Common myeloid progenitor, CD34-positive (primary cell): Measurements from ENCODE around the gene PIH1D2. TPM values are rescaled to one million over a fixed set of nuclear protein-coding genes. Genes with fewer than 3 reads are reported as not detected.

Source experiments
- CTCF ChIA-PET: fragments of 350-600 bp; sonication (Branson Sonifier 250); formaldehyde crosslinking; loops from one replicate; lab custom pipeline; 2021; ENCODE audit warnings: antibody characterized with exemption; lab: Charles Lee
- POLR2A ChIA-PET: fragments of 350-600 bp; sonication (Branson Sonifier 250); formaldehyde crosslinking; loops from one replicate; lab custom pipeline; 2021; ENCODE audit warnings: antibody characterized with exemption; lab: Charles Lee
- DNase-seq, 3 donors: peaks; one replicate each; pipeline versions ENCODE4 v3.0.0 to v3.0.0-alpha.2; 2013
- H3K27ac ChIP-seq, 2 experiments: 1 replicate in 1 of 2; 2 replicates in 1 of 2; pipeline ENCODE4 v1.7.0; 2013; ENCODE audit warnings: inconsistent platforms in 2 of 2, low read length in 2 of 2, mild to moderate bottlenecking in 2 of 2, low read depth in 1 of 2, moderate library complexity in 1 of 2; ENCODE audit not compliant: severe bottlenecking in 2 of 2, insufficient read depth in 1 of 2, poor library complexity in 1 of 2
- H3K27me3 ChIP-seq, 5 experiments: replicated peaks in 2 of 5; 1 replicate in 3 of 5; 2 replicates in 2 of 5; pipeline versions ENCODE4 v1.6.1 to v1.7.0; 2013; ENCODE audit warnings: low read length in 4 of 5, mild to moderate bottlenecking in 2 of 5, moderate library complexity in 2 of 5, inconsistent platforms in 1 of 5; ENCODE audit not compliant: insufficient read depth in 5 of 5, control insufficient read depth in 4 of 5
- H3K36me3 ChIP-seq, 4 experiments: 1 replicate in 2 of 4; 2 replicates in 2 of 4; pipeline versions ENCODE4 v1.6.1 to v1.7.0; 2013; ENCODE audit warnings: low read length in 3 of 4, control low read depth in 1 of 4, mild to moderate bottlenecking in 1 of 4; ENCODE audit not compliant: control insufficient read depth in 4 of 4, insufficient read depth in 4 of 4
- H3K4me1 ChIP-seq, 4 experiments: 1 replicate in 3 of 4; 2 replicates in 1 of 4; pipeline versions ENCODE4 v1.6.1 to v1.7.1; 2013; ENCODE audit warnings: low read length in 3 of 4, mild to moderate bottlenecking in 3 of 4, control low read depth in 1 of 4, inconsistent platforms in 1 of 4, moderate library complexity in 1 of 4; ENCODE audit not compliant: control insufficient read depth in 4 of 4, insufficient read depth in 4 of 4; ENCODE audit errors: control extremely low read depth in 1 of 4
- H3K4me3 ChIP-seq, 7 experiments: 1 replicate in 4 of 7; 2 replicates in 3 of 7; pipeline versions ENCODE4 v1.5.1 to v1.7.0; 2013; ENCODE audit warnings: mild to moderate bottlenecking in 7 of 7, low read length in 6 of 7, moderate library complexity in 6 of 7, inconsistent platforms in 2 of 7, low read depth in 2 of 7, control low read depth in 1 of 7; ENCODE audit not compliant: insufficient read depth in 4 of 7, control insufficient read depth in 1 of 7; ENCODE audit errors: extremely low read depth in 1 of 7
- H3K9me3 ChIP-seq, 5 experiments: 1 replicate in 4 of 5; 2 replicates in 1 of 5; pipeline versions ENCODE4 v1.6.1 to v1.7.1; 2013; ENCODE audit warnings: low read length in 4 of 5, mild to moderate bottlenecking in 2 of 5, inconsistent platforms in 1 of 5, low read depth in 1 of 5, moderate library complexity in 1 of 5; ENCODE audit not compliant: control insufficient read depth in 4 of 5, insufficient read depth in 2 of 5; ENCODE audit errors: control extremely low read depth in 1 of 5
- WGBS: methylation state at CpG from one replicate; pipeline ENCODE4 v1.1.5; 2013; ENCODE audit not compliant: insufficient coverage; 5-methylcytosine and 5-hydroxymethylcytosine counted together
- polyA plus RNA-seq: library from polyadenylated mRNA; unstranded; fragments of 120-200 nt; gene quantifications from one replicate; pipeline ENCODE4 v1.2.1, GENCODE V29; 2013

PIH1D2 gene, protein sequence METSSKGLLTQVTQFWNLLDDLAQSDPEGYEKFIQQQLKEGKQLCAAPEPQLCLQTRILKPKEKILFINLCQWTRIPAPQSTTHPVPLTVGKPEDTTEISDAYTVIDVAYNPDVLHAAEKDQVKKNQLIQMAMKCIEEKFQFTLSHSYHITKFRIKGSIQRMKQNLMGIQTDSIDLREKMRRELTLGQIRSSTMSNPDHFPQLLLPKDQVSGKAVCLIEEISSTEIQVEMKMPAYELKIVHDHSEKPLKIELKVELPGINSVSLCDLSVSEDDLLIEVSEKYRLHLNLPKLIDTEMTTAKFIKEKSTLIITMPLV
- 1.5 TPM for polyA plus RNA-seq

DNA sequence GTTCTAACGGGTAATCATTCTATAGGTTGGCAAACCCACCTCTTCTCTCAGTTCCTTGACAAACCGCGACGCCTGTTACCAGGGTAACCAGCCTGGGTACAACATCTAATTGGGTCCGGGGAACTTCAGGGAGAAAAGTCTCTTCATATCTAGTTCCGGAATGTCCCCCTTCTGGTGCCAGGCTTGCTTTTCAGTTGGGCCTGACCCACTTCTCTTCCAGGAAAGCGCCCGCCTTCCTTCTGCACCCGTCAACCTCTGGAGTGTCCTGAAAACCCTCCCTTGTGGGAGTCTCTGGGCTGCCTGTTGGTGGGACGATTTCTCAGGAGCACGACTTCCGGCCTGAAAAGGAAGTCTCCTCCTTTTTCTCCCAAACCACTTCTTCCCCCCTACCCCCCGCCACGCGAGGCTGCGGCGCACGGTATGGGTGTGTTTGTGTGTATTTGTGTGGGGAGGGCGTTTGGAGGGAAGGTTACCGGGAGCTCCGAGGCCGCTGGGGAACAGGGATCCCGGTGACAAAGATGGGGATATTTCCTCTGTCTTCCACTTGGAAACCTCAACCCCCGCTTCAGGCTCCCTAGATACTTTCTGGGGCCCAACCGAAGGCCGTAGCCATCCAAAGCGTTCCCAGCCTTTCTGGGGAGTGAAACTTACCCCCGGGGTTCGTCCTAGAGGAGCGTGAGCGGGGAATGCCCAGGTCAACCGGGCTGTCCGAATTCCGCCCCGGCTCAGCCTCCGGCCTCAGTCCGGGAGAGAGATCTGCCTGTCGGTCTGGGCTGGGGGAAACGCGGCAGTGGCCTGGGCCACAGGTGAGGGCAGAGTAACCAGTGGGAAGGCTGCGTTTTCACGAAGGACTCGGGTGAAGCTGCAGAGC is at the start of gene PIH1D2, which contains the start of gene NKAPD1:
Gene PIH1D2, minus strand, starts transcription at position 77 of the 871 bp plus-strand sequence. CDS start 843 bp downstream, outside the sequence.
Gene NKAPD1, plus strand, starts transcription at position 359 of the 871 bp plus-strand sequence. CDS start 1,276 bp downstream, outside the sequence.
- peaks cover 7 to 17% (median 12%) of the 10 kb centered on the region in 4 experiments for H3K4me1 ChIP-seq
- peaks cover 7 to 25% (median 18%) of the 10 kb centered on the region in 4 experiments for H3K36me3 ChIP-seq
- WGBS: under 1% methylated on average over 31 of the region's 43 CpGs
- H3K9me3 ChIP-seq: no peaks in the 10 kb centered on the region
- CTCF ChIA-PET: interaction anchor here (1.1 to 1.6 kb wide), 4 partner anchors 11 to 30 kb away, joined by 3 to 6 read pairs (median 3); partner anchors contain the start of genes SDHD and TIMM8B
- peak within 1 kb of the TSS; percentile 70 to 99 (median 94) for H3K4me3 ChIP-seq
- H3K27me3 ChIP-seq: no peaks in the 10 kb centered on the region
- POLR2A ChIA-PET: no interaction called here
- H3K27ac ChIP-seq: peak within 1 kb of the TSS; percentile 96 to 98
- peak; percentile 92 to 96 (median 96) for DNase-seq

DNA sequence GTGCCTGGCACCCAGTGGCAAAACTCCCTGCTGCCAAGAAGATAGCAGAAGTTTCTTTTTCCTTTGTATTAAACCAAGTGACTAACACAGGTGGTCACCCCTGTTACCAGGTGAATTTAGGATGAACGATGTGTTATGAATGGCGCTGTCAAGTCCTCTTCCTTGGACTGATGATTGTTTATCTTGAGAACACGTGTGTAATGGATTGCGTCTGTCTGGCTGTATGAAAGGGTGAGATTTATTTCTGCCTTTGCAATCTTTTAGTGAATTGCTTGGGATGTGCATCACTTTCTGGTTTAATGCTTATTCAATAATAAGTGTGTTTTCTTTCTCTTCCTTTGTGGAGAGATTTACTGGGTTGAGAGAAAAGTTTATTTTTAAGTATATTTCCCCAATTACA is 49.3 kb upstream of the PIH1D2 start:
- DNase-seq: no peak
- POLR2A ChIA-PET: interaction anchor here (0.6 kb wide), 1 partner anchor 136 kb away, joined by 5 read pairs; no protein-coding TSS in a partner anchor
- peaks cover 0 to 14% (median 9%) of the 10 kb centered on the region in 4 experiments for H3K4me1 ChIP-seq
- no peaks in the 10 kb centered on the region for H3K36me3 ChIP-seq
- H3K4me3 ChIP-seq: no peak overlapping the region
- H3K27me3 ChIP-seq: no peaks in the 10 kb centered on the region
- no peak overlapping the region for H3K27ac ChIP-seq
- CTCF ChIA-PET: no interaction called here
- H3K9me3 ChIP-seq: no peaks in the 10 kb centered on the region
- 91% methylated on average over 4 of the region's 4 CpGs for WGBS

DNA sequence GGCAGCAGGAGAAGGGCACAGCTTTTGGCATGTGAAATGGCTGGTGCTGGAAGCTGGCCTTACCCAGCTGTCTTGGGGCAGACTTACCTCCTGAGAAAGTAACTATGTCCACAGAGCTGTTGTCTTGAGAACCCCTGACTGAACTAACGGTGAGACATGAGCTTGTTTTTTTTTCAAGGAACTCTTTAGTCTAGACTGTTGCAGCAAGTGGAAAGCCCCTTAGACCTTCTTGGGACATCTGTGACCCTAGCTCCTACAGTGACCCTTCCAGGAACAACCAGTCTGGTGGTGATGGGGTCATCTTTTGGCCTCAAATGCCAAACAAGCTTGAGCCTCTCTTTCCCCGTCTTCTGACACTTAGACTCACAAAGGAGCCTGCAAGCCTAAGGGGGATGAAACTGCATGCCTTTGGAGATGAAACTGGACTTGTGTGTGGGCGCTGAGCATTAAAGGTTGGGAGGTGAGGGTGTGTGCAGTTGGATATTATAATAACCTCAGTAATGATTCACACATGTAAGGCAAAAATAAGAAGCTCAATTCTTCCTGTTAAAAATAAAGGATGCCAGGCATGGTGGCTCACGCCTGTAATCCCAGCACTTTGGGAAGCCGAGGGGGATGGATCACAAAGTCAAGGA is 48.3 kb upstream of the PIH1D2 start:
- Histone ChIP-seq H3K4me1 (peaks cover 0 to 14% (median 9%) of the 10 kb centered on the region in 4 experiments), H3K4me3 (no peak overlapping the region), H3K27ac (no peak overlapping the region), H3K36me3 (no peaks in the 10 kb centered on the region), H3K27me3 (no peaks in the 10 kb centered on the region), H3K9me3 (no peaks in the 10 kb centered on the region)
- ChIA-PET POLR2A (interaction anchor here (0.6 kb wide), 1 partner anchor 135 kb away, joined by 5 read pairs; no protein-coding TSS in a partner anchor), CTCF (interaction anchor here (0.6 to 2.2 kb wide), 7 partner anchors 8 to 57 kb away, joined by 3 to 7 read pairs (median 5); partner anchors contain the start of gene BCO2)
- 100% methylated on average over 1 of the region's 5 CpGs for WGBS
- no peak for DNase-seq

DNA sequence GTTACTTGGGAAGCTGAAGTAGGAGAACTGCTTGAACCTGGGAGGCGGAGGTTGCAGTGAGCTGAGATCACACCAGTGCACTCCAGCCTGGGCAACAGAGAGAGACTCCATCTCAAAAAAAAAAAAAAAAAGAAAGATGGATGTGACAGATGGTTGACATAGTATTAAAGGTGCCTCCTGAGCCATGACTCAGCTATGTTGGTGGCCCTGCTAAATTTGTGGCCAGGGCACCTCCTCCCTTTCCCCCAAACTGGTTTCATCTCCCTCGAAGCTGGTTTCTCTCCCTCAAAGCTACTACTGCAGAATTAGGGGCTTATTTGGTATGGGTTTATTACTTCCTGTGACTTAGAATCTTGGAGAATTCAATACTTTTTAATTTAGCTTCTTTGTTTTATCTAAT is 44.4 kb upstream of the PIH1D2 start:
- no peaks in the 10 kb centered on the region for H3K36me3 ChIP-seq
- DNase-seq: peak in 2 of 3 donors; percentile 54 to 64
- H3K4me3 ChIP-seq: no peak overlapping the region
- H3K9me3 ChIP-seq: no peaks in the 10 kb centered on the region
- H3K27me3 ChIP-seq: no peaks in the 10 kb centered on the region
- no peak overlapping the region for H3K27ac ChIP-seq
- WGBS: 80% methylated on average over 1 of the region's 2 CpGs
- CTCF ChIA-PET: interaction anchor here (2.2 kb wide), 1 partner anchor 57 kb away, joined by 9 read pairs; the partner anchor contains the start of gene BCO2
- peaks cover 0 to 14% (median 9%) of the 10 kb centered on the region in 4 experiments for H3K4me1 ChIP-seq
- POLR2A ChIA-PET: no interaction called here

DNA sequence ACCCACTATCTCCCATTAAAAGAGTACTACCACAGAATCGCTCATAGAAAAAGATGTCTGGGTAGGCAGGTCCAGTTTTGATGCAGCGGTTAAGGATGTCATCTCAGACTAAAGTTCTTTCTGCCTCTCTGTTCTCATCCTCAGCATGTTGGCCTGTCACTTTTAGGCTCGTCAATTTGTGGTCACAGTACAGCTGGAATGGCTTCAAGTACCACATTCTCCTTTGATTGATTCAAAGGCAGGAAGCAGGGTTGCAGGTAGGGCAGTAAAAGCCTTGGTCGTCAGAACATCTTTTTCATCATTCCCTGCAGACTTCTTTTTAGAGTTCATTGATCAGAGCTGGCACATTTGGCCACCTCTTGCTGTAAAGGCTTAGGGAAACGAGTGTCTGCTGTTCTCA is 41.6 kb upstream of the PIH1D2 start:
- no peaks in the 10 kb centered on the region for H3K27me3 ChIP-seq
- CTCF ChIA-PET: interaction anchor here (1.8 to 7.3 kb wide), 5 partner anchors 13 to 171 kb away, joined by 4 to 45 read pairs (median 9); no protein-coding TSS in a partner anchor
- H3K36me3 ChIP-seq: no peaks in the 10 kb centered on the region
- peaks cover 0 to 12% (median 7%) of the 10 kb centered on the region in 4 experiments for H3K4me1 ChIP-seq
- H3K27ac ChIP-seq: no peak overlapping the region
- H3K9me3 ChIP-seq: no peaks in the 10 kb centered on the region
- 92% methylated on average over 5 of the region's 5 CpGs for WGBS
- H3K4me3 ChIP-seq: no peak overlapping the region
- POLR2A ChIA-PET: no interaction called here
- DNase-seq: no peak

DNA sequence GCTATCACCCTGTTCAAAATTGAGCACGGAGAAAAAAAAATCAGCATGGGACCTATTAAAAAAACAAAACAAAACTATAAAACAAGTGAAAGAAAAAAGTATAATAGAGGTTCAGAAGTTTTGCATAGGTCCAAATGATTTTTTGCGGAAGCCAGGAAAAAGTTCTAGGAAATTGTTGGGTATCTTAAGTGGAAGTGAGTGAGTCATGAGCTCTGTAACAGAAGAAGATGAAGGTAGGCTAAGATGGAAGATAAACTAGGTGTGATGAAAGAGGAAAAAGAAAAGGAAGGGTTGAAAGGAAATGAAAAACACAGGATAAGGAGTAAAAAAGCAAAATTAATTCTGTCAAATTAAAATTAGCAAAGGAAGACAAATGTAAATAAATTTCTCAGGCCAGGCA is 40.6 kb upstream of the PIH1D2 start:
- CTCF ChIA-PET: interaction anchor here (0.8 to 7.3 kb wide), 25 partner anchors 8 to 272 kb away, joined by 3 to 45 read pairs (median 5); partner anchors contain the start of genes BCO2, IL18, SDHD and TIMM8B
- Histone ChIP-seq H3K36me3 (no peaks in the 10 kb centered on the region), H3K27ac (no peak overlapping the region), H3K27me3 (no peaks in the 10 kb centered on the region), H3K4me1 (peaks cover 0 to 4% (median 2%) of the 10 kb centered on the region in 4 experiments), H3K4me3 (no peak overlapping the region), H3K9me3 (no peaks in the 10 kb centered on the region)
- POLR2A ChIA-PET: no interaction called here
- no peak for DNase-seq
- 100% methylated on average over 1 of the region's 2 CpGs for WGBS
